Mesendoderm (in vitro differentiated cells): ENCODE measurements around the gene PDE6H.

Experiments
- DNase-seq: peaks from one replicate; pipeline ENCODE4 v3.0.0; 2013
- H2AK5ac ChIP-seq: 2 replicates; pipeline ENCODE4 v1.6.1; 2013; ENCODE audit warnings: low read length, inconsistent platforms
- H2BK120ac ChIP-seq: 2 replicates; pipeline ENCODE4 v1.6.1; 2013; ENCODE audit warnings: low read depth, mild to moderate bottlenecking, low read length, moderate library complexity, mixed read lengths
- H2BK15ac ChIP-seq: replicated peaks from 2 replicates; pipeline ENCODE4 v1.6.1; 2013; ENCODE audit warnings: low read depth, mild to moderate bottlenecking, moderate library complexity
- H2BK5ac ChIP-seq: 2 replicates; pipeline ENCODE4 v1.6.1; 2013; ENCODE audit warnings: low read length, inconsistent platforms
- H3K18ac ChIP-seq: 2 replicates; pipeline ENCODE4 v1.6.1; 2013; ENCODE audit warnings: mild to moderate bottlenecking, low read length, mixed read lengths
- H3K23ac ChIP-seq: one replicate; pipeline ENCODE4 v1.6.1; 2013; ENCODE audit warnings: low read length
- H3K27ac ChIP-seq: 2 replicates; pipeline ENCODE4 v1.5.1; 2013; ENCODE audit warnings: low read depth, mild to moderate bottlenecking, inconsistent platforms, low read length, moderate library complexity
- H3K27me3 ChIP-seq: 2 replicates; pipeline ENCODE4 v1.6.1; 2013; ENCODE audit warnings: low read length, control low read depth, mild to moderate bottlenecking, inconsistent platforms; ENCODE audit not compliant: insufficient read depth, poor library complexity
- H3K36me3 ChIP-seq: 2 replicates; pipeline ENCODE4 v1.6.1; 2013; ENCODE audit warnings: low read length, inconsistent platforms; ENCODE audit not compliant: control insufficient read depth, insufficient read depth
- H3K4ac ChIP-seq: one replicate; pipeline ENCODE4 v1.6.1; 2013; ENCODE audit warnings: low read depth, mild to moderate bottlenecking, low read length, moderate library complexity
- H3K4me1 ChIP-seq: 2 replicates; pipeline ENCODE4 v1.6.1; 2013; ENCODE audit warnings: low read depth, low read length, inconsistent platforms; ENCODE audit not compliant: control insufficient read depth
- H3K4me2 ChIP-seq: 2 replicates; pipeline ENCODE4 v1.6.1; 2013; ENCODE audit warnings: low read length
- H3K4me3 ChIP-seq: 2 replicates; pipeline ENCODE4 v1.5.1; 2013; ENCODE audit warnings: mild to moderate bottlenecking, low read length
- H3K56ac ChIP-seq: one replicate; pipeline ENCODE4 v1.6.1; 2013; ENCODE audit warnings: low read length
- H3K79me1 ChIP-seq: 2 replicates; pipeline ENCODE4 v1.6.1; 2013; ENCODE audit warnings: low read length, inconsistent platforms
- H3K79me2 ChIP-seq: 2 replicates; pipeline ENCODE4 v1.6.1; 2013; ENCODE audit warnings: mild to moderate bottlenecking, low read length; ENCODE audit not compliant: control insufficient read depth, insufficient read depth
- H3K9ac ChIP-seq: 2 replicates; pipeline ENCODE4 v1.6.1; 2013; ENCODE audit warnings: low read length, inconsistent platforms
- H4K5ac ChIP-seq: one replicate; pipeline ENCODE4 v1.6.1; 2013; ENCODE audit warnings: low read length
- H4K8ac ChIP-seq: one replicate; pipeline ENCODE4 v1.6.1; 2013; ENCODE audit warnings: low read depth, mild to moderate bottlenecking, control low read depth, low read length, moderate library complexity
- WGBS: extraction: QIAGEN DNeasy Blood & Tissue Kit; methylation state at CpG from one replicate; pipeline ENCODE4 v1.1.7; 2013; ENCODE audit warnings: low lambda C conversion rate, missing lambda C conversion rate; ENCODE audit not compliant: insufficient coverage; ENCODE audit errors: extremely low coverage; 5-methylcytosine and 5-hydroxymethylcytosine counted together

PDE6H gene

DNA sequence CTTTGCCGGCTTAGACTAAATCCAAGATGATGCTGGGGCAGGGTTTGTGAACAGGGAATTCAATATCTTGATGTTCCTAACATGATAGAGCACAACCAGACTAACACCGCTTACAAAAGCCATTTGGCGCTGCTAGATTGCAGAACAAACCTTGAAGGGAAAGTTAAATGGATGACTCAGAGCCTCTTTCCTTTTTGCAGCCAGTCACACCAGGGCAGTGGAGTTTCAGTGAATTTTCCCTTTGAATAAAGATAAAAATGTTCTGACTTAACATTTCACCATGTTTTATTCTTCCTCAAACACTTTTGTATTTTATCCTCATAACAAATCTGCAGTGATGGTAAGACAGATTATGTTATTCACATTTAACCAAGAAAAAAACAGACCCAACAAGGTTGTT lies 47.3 kb downstream of the PDE6H start:
- Histone ChIP-seq H3K79me1 (no peaks in the 10 kb centered on the region), H3K4me3 (no peak overlapping the region), H2BK5ac (no peak overlapping the region), H2AK5ac (no peak overlapping the region), H3K27ac (no peak overlapping the region), H3K4me1 (no peaks in the 10 kb centered on the region), H3K27me3 (no peaks in the 10 kb centered on the region), H3K4me2 (no peak overlapping the region), H3K56ac (no peak overlapping the region), H3K4ac (no peak overlapping the region), H2BK120ac (no peak overlapping the region), H4K8ac (no peak overlapping the region), H3K18ac (no peak overlapping the region), H4K5ac (no peak overlapping the region), H3K9ac (no peak overlapping the region), H2BK15ac (no peak overlapping the region), H3K79me2 (no peaks in the 10 kb centered on the region), H3K23ac (no peak overlapping the region), H3K36me3 (no peaks in the 10 kb centered on the region)
- peak; percentile 18 for DNase-seq
- WGBS = no CpG with 5 or more reads among the region's 3 CpGs
